GM20000 (cell line): ENCODE measurements around the gene EPDR1.
"Not testable (repeated sequence)": the region's sequence is repeated elsewhere in the genome, so short reads cannot be mapped to it uniquely, and the experiment has no call there.

Experiments
- DNase-seq: peaks from one replicate; pipeline ENCODE4 v3.0.0; 2012; ENCODE audit warnings: low spot score
- CTCF ChIP-seq: IDR thresholded peaks from 2 replicates; pipeline ENCODE4 v1.5.1; 2012; ENCODE audit warnings: mild to moderate bottlenecking, control low read depth; ENCODE audit errors: extremely low read depth, missing control alignments

The EPDR1 gene

GRCh38 chr7:37947138-37947940 lies 26.9 kb downstream of the EPDR1 start:
- no peak for DNase-seq

GRCh38 chr7:37947941-37948210 lies 27.4 kb downstream of the EPDR1 start:
- no peak for TF ChIP-seq CTCF
- no peak for DNase-seq

More at GRCh38 chr7:37947138-37947940, 26.9 kb downstream of the EPDR1 start:
- TF ChIP-seq CTCF: no peak

- DNase-seq: no peak
- no peak for TF ChIP-seq CTCF
Observed at GRCh38 chr7:37952240-37952639, 31.8 kb downstream of the EPDR1 start.

- DNase-seq: not testable (repeated sequence)
Observed at GRCh38 chr7:37954217-37954616, 33.8 kb downstream of the EPDR1 start.

- no peak for DNase-seq
- TF ChIP-seq CTCF: no peak
Observed at GRCh38 chr7:37956791-37957190, 36.4 kb downstream of the EPDR1 start.

- DNase-seq: no peak
- no peak for TF ChIP-seq CTCF
Observed at GRCh38 chr7:37957221-37957970, 37.0 kb downstream of the EPDR1 start.

- DNase-seq: no peak
- no peak for TF ChIP-seq CTCF
Observed at GRCh38 chr7:37960483-37960882, 40.0 kb downstream of the EPDR1 start.
